CD4-positive, alpha-beta T cell (primary cell): ENCODE results near the gene LRRK2. TPM values are rescaled to one million over a fixed set of nuclear protein-coding genes. Genes with fewer than 3 reads are reported as not detected.

ENCODE experiments used
- ATAC-seq: fragments of 200-7000 bp; cut with Tn5 transposase; one replicate; pipeline ENCODE4 v1.10.0; 2022; ENCODE audit warnings: mild to moderate bottlenecking; ENCODE audit not compliant: poor library complexity
- CTCF ChIA-PET: fragments of 350-600 bp; sonication (Branson Sonifier 250); formaldehyde crosslinking; loops from one replicate; lab custom pipeline; 2021; ENCODE audit warnings: antibody characterized with exemption, inconsistent platforms; lab: Charles Lee
- POLR2A ChIA-PET: fragments of 350-600 bp; sonication (Branson Sonifier 250); formaldehyde crosslinking; loops from one replicate; lab custom pipeline; 2021; ENCODE audit warnings: antibody characterized with exemption, inconsistent platforms; lab: Charles Lee
- DNase-seq, 14 experiments: peaks; one replicate each; pipeline ENCODE4 v3.0.0-alpha.2; 2013 to 2020; ENCODE audit warnings: mixed read lengths in 2 of 14
- H3K27ac ChIP-seq, 2 donors: one replicate each; pipeline versions ENCODE4 v1.5.1 to v1.7.0; 2013; ENCODE audit warnings: low read length in 2 of 2, low read depth in 1 of 2, mild to moderate bottlenecking in 1 of 2
- H3K27me3 ChIP-seq, 2 experiments: 1 replicate in 1 of 2; 2 replicates in 1 of 2; pipeline versions ENCODE4 v1.6.1 to v1.7.0; 2013; ENCODE audit warnings: low read length in 2 of 2, control low read depth in 1 of 2, mild to moderate bottlenecking in 1 of 2, moderate library complexity in 1 of 2; ENCODE audit not compliant: insufficient read depth in 2 of 2, control insufficient read depth in 1 of 2
- H3K36me3 ChIP-seq: one replicate; pipeline ENCODE4 v1.6.1; 2013; ENCODE audit warnings: low read length, control low read depth; ENCODE audit not compliant: insufficient read depth
- H3K4me1 ChIP-seq: one replicate; pipeline ENCODE4 v1.6.1; 2013; ENCODE audit warnings: low read length, control low read depth; ENCODE audit not compliant: insufficient read depth
- H3K4me3 ChIP-seq: one replicate; pipeline ENCODE4 v1.5.1; 2013; ENCODE audit warnings: mild to moderate bottlenecking, low read length, moderate library complexity
- H3K9me3 ChIP-seq, 2 experiments: 1 replicate in 1 of 2; 2 replicates in 1 of 2; pipeline versions ENCODE4 v1.6.1 to v1.7.0; 2013; ENCODE audit warnings: low read length in 2 of 2, mild to moderate bottlenecking in 2 of 2, control low read depth in 1 of 2, moderate library complexity in 1 of 2; ENCODE audit not compliant: control insufficient read depth in 1 of 2, insufficient read depth in 1 of 2
- H3K27ac Mint-ChIP-seq: one replicate; pipeline ENCODE4 v1.8.0; 2020; ENCODE audit warnings: mixed read lengths
- H3K27me3 Mint-ChIP-seq: one replicate; pipeline ENCODE4 v1.8.0; 2021; ENCODE audit warnings: mixed read lengths
- H3K36me3 Mint-ChIP-seq: one replicate; pipeline ENCODE4 v1.8.0; 2021; ENCODE audit warnings: low read depth, mixed read lengths
- H3K4me1 Mint-ChIP-seq: one replicate; pipeline ENCODE4 v1.8.0; 2021; ENCODE audit warnings: low read depth, mixed read lengths
- H3K4me3 Mint-ChIP-seq: one replicate; pipeline ENCODE4 v1.8.0; 2020; ENCODE audit warnings: mild to moderate bottlenecking, mixed read lengths
- H3K9me3 Mint-ChIP-seq: one replicate; pipeline ENCODE4 v1.8.0; 2020; ENCODE audit warnings: mixed read lengths
- intact Hi-C, 2 experiments: fragments of 100-400 bp; cut with DNase I in 1 of 2; cut with micrococcal nuclease in 1 of 2; formaldehyde crosslinking; loops; one replicate each; pipeline versions ENCODE4 v1.15.1 to v1.9.0; 2023 to 2025; cut with DNase I, micrococcal nuclease
- total RNA-seq, 174 experiments: library from RNA in 2 of 174; stranded (reverse) in 2 of 174; gene quantifications; one replicate each; pipeline ENCODE4 v1.2.3 and lab custom pipeline; 2021 to 2026
- TF ChIP-seq, protein P1 (sequence below): fragments of 200-600 bp; IDR thresholded peaks from one replicate; pipeline ENCODE4 v1.8.0; 2022; ENCODE audit warnings: antibody characterized with exemption, mild to moderate bottlenecking

Gene LRRK2
- total RNA-seq, 2 experiments from 2014 or later: 0.42 to 0.60 TPM

DNA sequence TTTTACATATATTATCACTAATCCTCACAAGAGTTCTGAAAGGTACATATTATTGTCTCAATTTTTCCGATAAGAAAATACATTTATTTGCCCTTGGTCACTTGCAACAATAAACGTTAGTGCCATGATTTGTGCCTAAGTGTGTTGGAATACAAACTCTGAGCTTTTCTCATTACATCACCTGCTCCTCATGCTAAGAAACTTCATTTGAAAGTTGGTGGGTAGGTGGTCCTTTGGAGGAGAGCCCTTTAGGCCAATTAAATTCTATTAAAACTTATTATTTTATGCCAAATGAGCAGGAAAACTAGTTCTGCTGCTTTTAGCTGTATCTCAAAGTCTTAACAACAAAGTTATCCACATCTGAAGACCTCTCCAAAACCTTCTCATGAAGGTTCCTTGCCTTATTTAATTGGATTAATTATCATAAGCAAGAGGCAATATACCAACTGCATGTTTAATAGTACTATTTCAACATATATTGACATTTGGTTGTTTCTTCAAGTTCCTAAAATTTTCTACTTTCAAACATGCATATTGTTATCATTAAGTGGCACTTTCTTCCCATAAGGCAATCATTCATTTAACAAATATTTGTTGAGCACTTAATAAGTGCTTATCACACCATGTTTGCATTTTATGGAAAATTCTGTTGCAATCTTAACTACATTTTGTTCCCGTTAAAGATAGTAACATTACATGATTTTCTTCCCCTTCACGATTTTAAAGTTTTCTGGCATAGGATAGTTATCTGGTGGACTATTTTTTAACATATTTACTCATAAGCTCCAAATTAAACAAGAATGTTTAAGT, 40.1 kb upstream of the LRRK2 start:
- Histone ChIP-seq H3K4me3 (no peak overlapping the region), H3K9me3 (peaks cover 0 to 4% of the 10 kb centered on the region in 2 experiments), H3K27ac (no peak overlapping the region), H3K27me3 (no peaks in the 10 kb centered on the region), H3K36me3 (no peaks in the 10 kb centered on the region), H3K4me1 (peaks cover 6% of the 10 kb centered on the region)
- ChIA-PET POLR2A (no interaction called here), CTCF (no interaction called here)
- intact Hi-C loops: no loop called here
- no peak overlapping the region for H3K27ac Mint-ChIP-seq
- no peaks in the 10 kb centered on the region for H3K36me3 Mint-ChIP-seq
- H3K4me3 Mint-ChIP-seq: no peak overlapping the region
- peaks cover 7% of the 10 kb centered on the region for H3K4me1 Mint-ChIP-seq
- no peaks in the 10 kb centered on the region for H3K27me3 Mint-ChIP-seq
- no peaks in the 10 kb centered on the region for H3K9me3 Mint-ChIP-seq
- TF ChIP-seq, protein P1, sequence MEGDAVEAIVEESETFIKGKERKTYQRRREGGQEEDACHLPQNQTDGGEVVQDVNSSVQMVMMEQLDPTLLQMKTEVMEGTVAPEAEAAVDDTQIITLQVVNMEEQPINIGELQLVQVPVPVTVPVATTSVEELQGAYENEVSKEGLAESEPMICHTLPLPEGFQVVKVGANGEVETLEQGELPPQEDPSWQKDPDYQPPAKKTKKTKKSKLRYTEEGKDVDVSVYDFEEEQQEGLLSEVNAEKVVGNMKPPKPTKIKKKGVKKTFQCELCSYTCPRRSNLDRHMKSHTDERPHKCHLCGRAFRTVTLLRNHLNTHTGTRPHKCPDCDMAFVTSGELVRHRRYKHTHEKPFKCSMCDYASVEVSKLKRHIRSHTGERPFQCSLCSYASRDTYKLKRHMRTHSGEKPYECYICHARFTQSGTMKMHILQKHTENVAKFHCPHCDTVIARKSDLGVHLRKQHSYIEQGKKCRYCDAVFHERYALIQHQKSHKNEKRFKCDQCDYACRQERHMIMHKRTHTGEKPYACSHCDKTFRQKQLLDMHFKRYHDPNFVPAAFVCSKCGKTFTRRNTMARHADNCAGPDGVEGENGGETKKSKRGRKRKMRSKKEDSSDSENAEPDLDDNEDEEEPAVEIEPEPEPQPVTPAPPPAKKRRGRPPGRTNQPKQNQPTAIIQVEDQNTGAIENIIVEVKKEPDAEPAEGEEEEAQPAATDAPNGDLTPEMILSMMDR: no peak
- DNase-seq (no peak), ATAC-seq (no peak)

DNA sequence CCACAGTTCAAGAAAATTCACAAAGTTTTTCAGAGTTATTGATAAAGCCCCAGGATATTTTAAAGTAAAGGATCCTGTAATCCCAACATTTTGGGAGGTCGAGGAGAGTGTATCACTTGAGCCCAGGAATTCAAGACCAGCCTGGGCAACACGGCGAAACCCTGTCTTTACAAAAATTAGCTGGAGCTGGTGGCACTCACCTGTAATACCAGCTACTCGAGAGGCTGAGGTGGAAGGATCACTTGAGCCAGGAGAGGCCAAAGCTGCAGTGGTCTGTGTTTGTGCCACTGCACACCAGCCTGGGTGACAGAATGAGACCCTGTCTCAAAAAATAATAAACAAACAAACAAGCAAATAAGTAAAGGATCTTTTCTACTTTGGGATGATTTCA, 39.5 kb upstream of the LRRK2 start:
- peaks cover 2% of the 10 kb centered on the region for H3K9me3 Mint-ChIP-seq
- Histone ChIP-seq H3K9me3 (peaks cover 0 to 4% of the 10 kb centered on the region in 2 experiments), H3K27me3 (no peaks in the 10 kb centered on the region), H3K27ac (no peak overlapping the region), H3K4me3 (no peak overlapping the region), H3K4me1 (peaks cover 6% of the 10 kb centered on the region), H3K36me3 (no peaks in the 10 kb centered on the region)
- ATAC-seq (no peak), DNase-seq (no peak)
- CTCF ChIA-PET: no interaction called here
- H3K27me3 Mint-ChIP-seq: no peaks in the 10 kb centered on the region
- no peak overlapping the region for H3K4me3 Mint-ChIP-seq
- no peaks in the 10 kb centered on the region for H3K36me3 Mint-ChIP-seq
- H3K4me1 Mint-ChIP-seq: peaks cover 7% of the 10 kb centered on the region
- TF ChIP-seq, protein P1: no peak
- POLR2A ChIA-PET: no interaction called here
- H3K27ac Mint-ChIP-seq: no peak overlapping the region
- intact Hi-C loops: no loop called here

DNA sequence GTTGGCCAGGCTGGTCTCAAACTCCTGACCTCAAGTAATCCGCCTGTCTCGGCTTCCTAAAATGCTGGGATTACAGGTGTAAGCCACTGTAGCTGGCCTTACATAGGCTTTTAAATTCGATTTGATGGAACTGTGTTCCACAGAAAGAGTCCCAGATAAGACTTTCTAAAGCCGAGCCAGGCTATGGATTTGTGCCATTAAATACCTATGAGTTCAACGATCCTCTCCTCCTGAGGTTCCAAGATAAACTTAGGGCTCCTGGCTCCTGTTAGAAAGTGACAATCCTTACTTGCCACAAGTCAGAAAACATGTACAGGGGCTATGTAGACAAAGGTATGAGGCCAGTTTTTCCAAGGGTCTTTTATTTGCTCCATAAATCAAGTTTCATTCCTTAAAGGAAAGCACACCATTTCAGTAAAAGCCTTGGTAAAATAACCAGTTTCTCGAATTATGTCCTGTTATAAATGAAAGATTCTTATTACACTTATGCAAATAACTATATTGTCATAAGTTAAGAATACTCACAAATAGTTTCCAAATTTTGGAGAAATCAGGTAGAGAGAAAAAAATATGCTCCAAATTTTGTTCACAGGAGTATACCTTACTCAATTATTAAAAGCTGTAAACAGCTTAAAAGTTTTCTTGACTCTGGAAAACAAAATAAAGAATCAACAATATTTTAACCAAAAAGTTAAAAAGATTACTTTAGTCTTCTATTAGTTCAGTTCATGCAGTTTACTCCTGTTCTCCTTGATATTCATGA, 36.1 kb upstream of the LRRK2 start:
- intact Hi-C loops: no loop called here
- no peaks in the 10 kb centered on the region for H3K27me3 ChIP-seq
- no peak overlapping the region for H3K4me3 ChIP-seq
- H3K4me1 ChIP-seq: peaks cover 6% of the 10 kb centered on the region
- H3K4me3 Mint-ChIP-seq: no peak overlapping the region
- POLR2A ChIA-PET: no interaction called here
- no peak for ATAC-seq
- H3K36me3 ChIP-seq: no peaks in the 10 kb centered on the region
- CTCF ChIA-PET: no interaction called here
- no peaks in the 10 kb centered on the region for H3K27me3 Mint-ChIP-seq
- H3K4me1 Mint-ChIP-seq: no peaks in the 10 kb centered on the region
- no peaks in the 10 kb centered on the region for H3K36me3 Mint-ChIP-seq
- H3K9me3 Mint-ChIP-seq: peaks cover 2% of the 10 kb centered on the region
- no peak for DNase-seq
- TF ChIP-seq, protein P1: no peak
- no peak overlapping the region for H3K27ac ChIP-seq
- H3K27ac Mint-ChIP-seq: no peak overlapping the region
- peaks cover 4% of the 10 kb centered on the region in 2 experiments for H3K9me3 ChIP-seq
